Upper lobe of left lung (tissue), 4 donors: ENCODE data around the gene CBX6.

ENCODE experiments used
- CTCF ChIP-seq, 6 experiments: fragments of 450-650 bp in 4 of 6; fragments of 200-600 bp in 2 of 6; sonication (generic) in 2 of 6; IDR thresholded peaks; one replicate each; pipeline ENCODE4 v1.5.1; 2016 to 2019; ENCODE audit warnings: antibody characterized with exemption in 6 of 6
- EP300 ChIP-seq, 4 donors: sonication (generic); formaldehyde crosslinking; IDR thresholded peaks; one replicate each; pipeline ENCODE4 v1.5.1; 2017; ENCODE audit warnings: antibody characterized with exemption in 4 of 4, control low read depth in 2 of 4
- POLR2A ChIP-seq, 4 donors: fragments of 450-650 bp; IDR thresholded peaks; one replicate each; pipeline ENCODE4 v1.5.1; 2016 to 2017; ENCODE audit warnings: antibody characterized with exemption in 4 of 4, mild to moderate bottlenecking in 2 of 4
- POLR2AphosphoS5 ChIP-seq, 2 donors: sonication (generic); formaldehyde crosslinking; IDR thresholded peaks; one replicate each; pipeline ENCODE4 v1.5.1; 2017; ENCODE audit warnings: antibody characterized with exemption in 2 of 2

- TF ChIP-seq CTCF (IDR thresholded peaks at IDR 0.05) (no peak), POLR2AphosphoS5 (IDR thresholded peaks at IDR 0.05) (no peak), POLR2A (IDR thresholded peaks at IDR 0.05) (no peak), EP300 (IDR thresholded peaks at IDR 0.05) (no peak)
These were observed 7.2 kb upstream of the CBX6 start for GRCh38 chr22:38879108-38879729.
